Testis (tissue), 2 donors: ENCODE measurements around the gene ZFR2.

Source experiments
- POLR2A ChIP-seq: fragments of 450-650 bp; IDR thresholded peaks from one replicate; pipeline ENCODE4 v1.6.1; 2017; ENCODE audit warnings: antibody characterized with exemption, mild to moderate bottlenecking, moderate library complexity
- TF ChIP-seq, protein P1 (sequence below), 3 experiments: fragments of 450-650 bp in 2 of 3; fragments of 200-600 bp in 1 of 3; sonication (generic) in 1 of 3; IDR thresholded peaks; one replicate each; pipeline ENCODE4 v1.5.1; 2016 to 2019; ENCODE audit warnings: antibody characterized with exemption in 3 of 3, mild to moderate bottlenecking in 2 of 3, moderate library complexity in 1 of 3

DNA sequence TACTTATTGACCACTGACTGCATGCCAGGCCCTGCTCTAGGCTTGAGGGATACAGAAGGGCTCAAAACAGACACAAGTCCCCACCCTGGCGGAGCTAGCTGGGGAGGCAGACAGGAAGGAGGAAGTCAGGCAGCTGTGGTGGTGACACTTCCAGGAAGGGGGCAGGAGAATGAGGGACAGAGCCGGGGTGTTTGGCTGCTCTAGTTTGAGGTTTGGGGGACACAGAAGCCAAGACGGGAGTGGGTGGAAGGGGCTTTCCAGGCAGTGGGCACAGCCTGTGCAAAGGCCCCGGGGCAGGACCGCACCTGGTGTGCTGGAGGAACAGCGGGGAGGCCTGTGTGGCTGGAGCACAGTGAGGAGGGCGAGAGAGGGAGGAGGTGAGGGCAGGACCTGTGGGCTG lies 102.3 kb downstream of the ZFR2 start:
- TF ChIP-seq, protein P1, sequence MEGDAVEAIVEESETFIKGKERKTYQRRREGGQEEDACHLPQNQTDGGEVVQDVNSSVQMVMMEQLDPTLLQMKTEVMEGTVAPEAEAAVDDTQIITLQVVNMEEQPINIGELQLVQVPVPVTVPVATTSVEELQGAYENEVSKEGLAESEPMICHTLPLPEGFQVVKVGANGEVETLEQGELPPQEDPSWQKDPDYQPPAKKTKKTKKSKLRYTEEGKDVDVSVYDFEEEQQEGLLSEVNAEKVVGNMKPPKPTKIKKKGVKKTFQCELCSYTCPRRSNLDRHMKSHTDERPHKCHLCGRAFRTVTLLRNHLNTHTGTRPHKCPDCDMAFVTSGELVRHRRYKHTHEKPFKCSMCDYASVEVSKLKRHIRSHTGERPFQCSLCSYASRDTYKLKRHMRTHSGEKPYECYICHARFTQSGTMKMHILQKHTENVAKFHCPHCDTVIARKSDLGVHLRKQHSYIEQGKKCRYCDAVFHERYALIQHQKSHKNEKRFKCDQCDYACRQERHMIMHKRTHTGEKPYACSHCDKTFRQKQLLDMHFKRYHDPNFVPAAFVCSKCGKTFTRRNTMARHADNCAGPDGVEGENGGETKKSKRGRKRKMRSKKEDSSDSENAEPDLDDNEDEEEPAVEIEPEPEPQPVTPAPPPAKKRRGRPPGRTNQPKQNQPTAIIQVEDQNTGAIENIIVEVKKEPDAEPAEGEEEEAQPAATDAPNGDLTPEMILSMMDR (IDR thresholded peaks at IDR 0.05): no peak
- no peak for TF ChIP-seq POLR2A
